GM23338 (cell line): ENCODE measurements around the gene GPT2. TPM values are rescaled to one million over a fixed set of nuclear protein-coding genes. Genes with fewer than 3 reads are reported as not detected.

Source experiments
- ATAC-seq: fragments of 200-7000 bp; cut with Tn5 transposase; 3 replicates; pipeline ENCODE4 v1.9.1; 2020
- DNase-seq: peaks from one replicate; pipeline ENCODE4 v3.0.0-alpha.2; 2015; ENCODE audit warnings: low spot score
- H2AFZ ChIP-seq: fragments of 200-600 bp; sonication (generic); 2 replicates; pipeline ENCODE4 v1.8.0; 2016; ENCODE audit warnings: antibody characterized with exemption, mild to moderate bottlenecking, moderate library complexity
- H3F3A ChIP-seq: fragments of 200-600 bp; sonication (generic); replicated peaks from 2 replicates; pipeline ENCODE4 v1.8.0; 2017; ENCODE audit warnings: antibody characterized with exemption, mixed run types, low read depth
- H3K27ac ChIP-seq: fragments of 200-600 bp; sonication (generic); 2 replicates; pipeline ENCODE4 v1.6.1; 2016; ENCODE audit warnings: low read depth
- H3K27me3 ChIP-seq: fragments of 200-600 bp; sonication (generic); 2 replicates; pipeline ENCODE4 v1.8.0; 2016; ENCODE audit warnings: mild to moderate bottlenecking, mixed run types, moderate library complexity; ENCODE audit not compliant: insufficient read depth
- H3K36me3 ChIP-seq: fragments of 200-600 bp; sonication (generic); 2 replicates; pipeline ENCODE4 v1.8.0; 2016; ENCODE audit warnings: mild to moderate bottlenecking; ENCODE audit not compliant: insufficient read depth
- H3K4me1 ChIP-seq: fragments of 200-600 bp; sonication (generic); 2 replicates; pipeline ENCODE4 v1.8.0; 2016; ENCODE audit warnings: mild to moderate bottlenecking, moderate library complexity; ENCODE audit not compliant: insufficient read depth
- H3K4me2 ChIP-seq: fragments of 200-600 bp; sonication (generic); 2 replicates; pipeline ENCODE4 v1.7.1; 2017; ENCODE audit warnings: mixed run types
- H3K4me3 ChIP-seq: fragments of 200-600 bp; sonication (generic); 2 replicates; pipeline ENCODE4 v1.6.1; 2016; ENCODE audit warnings: mixed run types
- H3K79me2 ChIP-seq: fragments of 200-600 bp; sonication (generic); replicated peaks from 2 replicates; pipeline ENCODE4 v1.8.0; 2017; ENCODE audit warnings: mild to moderate bottlenecking; ENCODE audit not compliant: insufficient read depth
- H3K9me2 ChIP-seq: fragments of 200-600 bp; sonication (generic); 2 replicates; pipeline ENCODE4 v1.8.0; 2017; ENCODE audit not compliant: insufficient read depth
- H4K20me1 ChIP-seq: fragments of 200-600 bp; sonication (generic); replicated peaks from 2 replicates; pipeline ENCODE4 v1.8.0; 2017; ENCODE audit warnings: mild to moderate bottlenecking; ENCODE audit not compliant: insufficient read depth
- H3K27ac Mint-ChIP-seq: 2 replicates; pipeline ENCODE4 v1.8.0; 2020; ENCODE audit warnings: inconsistent platforms, mild to moderate bottlenecking, moderate library complexity, mixed read lengths
- H3K27me3 Mint-ChIP-seq: 3 replicates; pipeline ENCODE4 v1.8.0; 2022; ENCODE audit warnings: low read depth, mild to moderate bottlenecking, moderate library complexity, mixed read lengths, inconsistent platforms; ENCODE audit not compliant: insufficient read depth, poor library complexity
- H3K36me3 Mint-ChIP-seq: 3 replicates; pipeline ENCODE4 v1.8.0; 2021; ENCODE audit warnings: low read depth, mild to moderate bottlenecking, inconsistent platforms, moderate library complexity, mixed read lengths
- H3K4me1 Mint-ChIP-seq: 3 replicates; pipeline ENCODE4 v1.8.0; 2020; ENCODE audit warnings: mild to moderate bottlenecking, inconsistent platforms, mixed read lengths
- H3K4me3 Mint-ChIP-seq: 3 replicates; pipeline ENCODE4 v1.8.0; 2021; ENCODE audit warnings: moderate library complexity, mild to moderate bottlenecking, inconsistent platforms, mixed read lengths
- H3K9me3 Mint-ChIP-seq: 3 replicates; pipeline ENCODE4 v1.8.0; 2020; ENCODE audit warnings: moderate library complexity, mild to moderate bottlenecking, inconsistent platforms, mixed read lengths
- EZH2 ChIP-seq: fragments of 200-600 bp; sonication (generic); IDR thresholded peaks from one replicate; pipeline ENCODE4 v1.8.0; 2017; ENCODE audit warnings: antibody characterized with exemption, mild to moderate bottlenecking, low read depth; ENCODE audit not compliant: unreplicated experiment
- NANOG ChIP-seq: IDR thresholded peaks from 2 replicates; pipeline ENCODE4 v1.6.1; 2016; ENCODE audit warnings: antibody characterized with exemption, borderline replicate concordance
- STAT1 ChIP-seq: IDR thresholded peaks from one replicate; pipeline ENCODE4 v1.6.1; 2016; ENCODE audit warnings: antibody characterized with exemption; ENCODE audit not compliant: unreplicated experiment
- ZNF331 ChIP-seq: fragments of 250-450 bp; sonication (Bioruptor Pico); IDR thresholded peaks from 2 replicates; pipeline ENCODE4 v1.5.0; 2020; ENCODE audit warnings: low read depth, mild to moderate bottlenecking, moderate library complexity
- polyA plus RNA-seq: library from polyadenylated mRNA; unstranded; fragments of >200 nt; fragmentation: Nextera tagmentation; extraction: Ambion mirVana; gene quantifications from 2 replicates; pipeline ENCODE4 v1.2.1, GENCODE V29; 2016
- total RNA-seq: library from RNA; depleted of rRNA; stranded (reverse); fragments of >200 nt; shearing (Covaris generic); gene quantifications from 2 replicates; pipeline ENCODE4 v1.2.3, GENCODE V29; 2014
- TF ChIP-seq, protein P1 (sequence below): fragments of 250-450 bp; sonication (Bioruptor Pico); IDR thresholded peaks from 2 replicates; pipeline ENCODE4 v1.5.0; 2020; ENCODE audit warnings: mild to moderate bottlenecking, moderate library complexity
- TF ChIP-seq, protein P2 (sequence below): IDR thresholded peaks from 2 replicates; pipeline ENCODE4 v1.6.1; 2016; ENCODE audit warnings: antibody characterized with exemption

Gene GPT2
- total and polyA plus RNA-seq, 2 experiments from 2014 or later = 48.5 to 81.0 TPM

DNA sequence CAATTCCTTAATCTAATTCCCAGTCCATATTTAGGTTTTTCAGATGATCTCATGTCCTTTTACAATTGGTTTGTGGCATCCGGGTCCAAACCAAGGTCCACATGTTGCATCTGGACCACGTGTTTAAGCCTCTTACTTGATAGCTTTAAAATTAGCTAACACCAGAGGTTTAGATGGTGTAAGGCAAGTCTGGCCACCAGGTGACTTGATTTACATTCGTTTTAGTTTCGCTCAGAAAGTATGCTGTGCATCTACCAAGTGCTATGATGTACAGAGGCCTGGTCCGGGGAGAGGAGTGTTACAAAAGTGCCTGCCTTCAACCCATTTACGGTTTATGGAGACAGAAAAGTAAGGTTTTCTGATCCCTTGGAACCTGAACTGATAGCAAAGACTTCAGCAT lies 90.2 kb downstream of the GPT2 start:
- Mint-ChIP-seq H3K36me3 (peaks cover 28% of the 10 kb centered on the region), H3K27ac (peak overlapping the region; percentile 97), H3K9me3 (no peaks in the 10 kb centered on the region), H3K4me1 (peaks cover 38% of the 10 kb centered on the region), H3K27me3 (peaks cover 16% of the 10 kb centered on the region), H3K4me3 (peak overlapping the region; percentile 87)
- TF ChIP-seq, protein P1, sequence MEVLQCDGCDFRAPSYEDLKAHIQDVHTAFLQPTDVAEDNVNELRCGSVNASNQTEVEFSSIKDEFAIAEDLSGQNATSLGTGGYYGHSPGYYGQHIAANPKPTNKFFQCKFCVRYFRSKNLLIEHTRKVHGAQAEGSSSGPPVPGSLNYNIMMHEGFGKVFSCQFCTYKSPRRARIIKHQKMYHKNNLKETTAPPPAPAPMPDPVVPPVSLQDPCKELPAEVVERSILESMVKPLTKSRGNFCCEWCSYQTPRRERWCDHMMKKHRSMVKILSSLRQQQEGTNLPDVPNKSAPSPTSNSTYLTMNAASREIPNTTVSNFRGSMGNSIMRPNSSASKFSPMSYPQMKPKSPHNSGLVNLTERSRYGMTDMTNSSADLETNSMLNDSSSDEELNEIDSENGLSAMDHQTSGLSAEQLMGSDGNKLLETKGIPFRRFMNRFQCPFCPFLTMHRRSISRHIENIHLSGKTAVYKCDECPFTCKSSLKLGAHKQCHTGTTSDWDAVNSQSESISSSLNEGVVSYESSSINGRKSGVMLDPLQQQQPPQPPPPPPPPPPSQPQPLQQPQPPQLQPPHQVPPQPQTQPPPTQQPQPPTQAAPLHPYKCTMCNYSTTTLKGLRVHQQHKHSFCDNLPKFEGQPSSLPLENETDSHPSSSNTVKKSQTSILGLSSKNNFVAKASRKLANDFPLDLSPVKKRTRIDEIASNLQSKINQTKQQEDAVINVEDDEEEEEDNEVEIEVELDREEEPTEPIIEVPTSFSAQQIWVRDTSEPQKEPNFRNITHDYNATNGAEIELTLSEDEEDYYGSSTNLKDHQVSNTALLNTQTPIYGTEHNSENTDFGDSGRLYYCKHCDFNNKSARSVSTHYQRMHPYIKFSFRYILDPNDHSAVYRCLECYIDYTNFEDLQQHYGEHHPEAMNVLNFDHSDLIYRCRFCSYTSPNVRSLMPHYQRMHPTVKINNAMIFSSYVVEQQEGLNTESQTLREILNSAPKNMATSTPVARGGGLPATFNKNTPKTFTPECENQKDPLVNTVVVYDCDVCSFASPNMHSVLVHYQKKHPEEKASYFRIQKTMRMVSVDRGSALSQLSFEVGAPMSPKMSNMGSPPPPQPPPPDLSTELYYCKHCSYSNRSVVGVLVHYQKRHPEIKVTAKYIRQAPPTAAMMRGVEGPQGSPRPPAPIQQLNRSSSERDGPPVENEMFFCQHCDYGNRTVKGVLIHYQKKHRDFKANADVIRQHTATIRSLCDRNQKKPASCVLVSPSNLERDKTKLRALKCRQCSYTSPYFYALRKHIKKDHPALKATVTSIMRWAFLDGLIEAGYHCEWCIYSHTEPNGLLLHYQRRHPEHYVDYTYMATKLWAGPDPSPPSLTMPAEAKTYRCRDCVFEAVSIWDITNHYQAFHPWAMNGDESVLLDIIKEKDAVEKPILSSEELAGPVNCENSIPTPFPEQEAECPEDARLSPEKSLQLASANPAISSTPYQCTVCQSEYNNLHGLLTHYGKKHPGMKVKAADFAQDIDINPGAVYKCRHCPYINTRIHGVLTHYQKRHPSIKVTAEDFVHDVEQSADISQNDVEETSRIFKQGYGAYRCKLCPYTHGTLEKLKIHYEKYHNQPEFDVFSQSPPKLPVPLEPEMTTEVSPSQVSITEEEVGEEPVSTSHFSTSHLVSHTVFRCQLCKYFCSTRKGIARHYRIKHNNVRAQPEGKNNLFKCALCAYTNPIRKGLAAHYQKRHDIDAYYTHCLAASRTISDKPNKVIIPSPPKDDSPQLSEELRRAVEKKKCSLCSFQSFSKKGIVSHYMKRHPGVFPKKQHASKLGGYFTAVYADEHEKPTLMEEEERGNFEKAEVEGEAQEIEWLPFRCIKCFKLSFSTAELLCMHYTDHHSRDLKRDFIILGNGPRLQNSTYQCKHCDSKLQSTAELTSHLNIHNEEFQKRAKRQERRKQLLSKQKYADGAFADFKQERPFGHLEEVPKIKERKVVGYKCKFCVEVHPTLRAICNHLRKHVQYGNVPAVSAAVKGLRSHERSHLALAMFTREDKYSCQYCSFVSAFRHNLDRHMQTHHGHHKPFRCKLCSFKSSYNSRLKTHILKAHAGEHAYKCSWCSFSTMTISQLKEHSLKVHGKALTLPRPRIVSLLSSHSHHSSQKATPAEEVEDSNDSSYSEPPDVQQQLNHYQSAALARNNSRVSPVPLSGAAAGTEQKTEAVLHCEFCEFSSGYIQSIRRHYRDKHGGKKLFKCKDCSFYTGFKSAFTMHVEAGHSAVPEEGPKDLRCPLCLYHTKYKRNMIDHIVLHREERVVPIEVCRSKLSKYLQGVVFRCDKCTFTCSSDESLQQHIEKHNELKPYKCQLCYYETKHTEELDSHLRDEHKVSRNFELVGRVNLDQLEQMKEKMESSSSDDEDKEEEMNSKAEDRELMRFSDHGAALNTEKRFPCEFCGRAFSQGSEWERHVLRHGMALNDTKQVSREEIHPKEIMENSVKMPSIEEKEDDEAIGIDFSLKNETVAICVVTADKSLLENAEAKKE (CRISPR knock-in tag) = no peak
- TF ChIP-seq, protein P2, sequence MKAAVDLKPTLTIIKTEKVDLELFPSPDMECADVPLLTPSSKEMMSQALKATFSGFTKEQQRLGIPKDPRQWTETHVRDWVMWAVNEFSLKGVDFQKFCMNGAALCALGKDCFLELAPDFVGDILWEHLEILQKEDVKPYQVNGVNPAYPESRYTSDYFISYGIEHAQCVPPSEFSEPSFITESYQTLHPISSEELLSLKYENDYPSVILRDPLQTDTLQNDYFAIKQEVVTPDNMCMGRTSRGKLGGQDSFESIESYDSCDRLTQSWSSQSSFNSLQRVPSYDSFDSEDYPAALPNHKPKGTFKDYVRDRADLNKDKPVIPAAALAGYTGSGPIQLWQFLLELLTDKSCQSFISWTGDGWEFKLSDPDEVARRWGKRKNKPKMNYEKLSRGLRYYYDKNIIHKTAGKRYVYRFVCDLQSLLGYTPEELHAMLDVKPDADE = no peak
- TF ChIP-seq ZNF331 (no peak), EZH2 (no peak)
- ATAC-seq (no peak), DNase-seq (peak; percentile 17)
- Histone ChIP-seq H3K27me3 (no peaks in the 10 kb centered on the region), H3F3A (0 out of 2 replicates have a peak, but pooled peaks cover 3% of the 10 kb centered on the region), H3K27ac (peak overlapping the region; percentile 92; the same call in 1 of the 2 replicates), H4K20me1 (peaks cover 7% of the 10 kb centered on the region), H3K36me3 (peaks cover 11% of the 10 kb centered on the region), H3K4me2 (peak overlapping the region; percentile 91), H3K4me3 (peak overlapping the region; percentile 64), H3K79me2 (peaks cover 37% of the 10 kb centered on the region), H3K4me1 (peaks cover 19% of the 10 kb centered on the region; the same call in 1 of the 2 replicates), H3K9me2 (no peaks in the 10 kb centered on the region), H2AFZ (no peak overlapping the region)

DNA sequence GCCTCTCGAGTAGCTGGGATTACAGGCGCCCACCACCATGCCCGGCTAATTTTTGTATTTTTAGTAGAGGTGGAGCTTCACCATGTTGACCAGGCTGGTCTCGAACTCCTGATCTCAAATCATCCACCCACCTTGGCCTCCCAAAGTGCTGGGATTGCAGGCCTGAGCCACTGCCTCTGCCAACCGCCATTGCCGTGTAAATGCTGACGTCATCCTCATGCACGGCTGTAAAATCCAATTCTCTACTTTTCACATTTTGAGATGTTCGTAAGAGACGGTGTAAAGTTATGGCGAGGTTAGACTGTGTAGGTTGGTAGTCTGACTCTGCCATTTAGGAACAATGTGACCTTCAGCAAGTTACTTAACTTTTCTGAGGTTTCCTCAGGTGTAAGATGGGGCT lies 91.0 kb downstream of the GPT2 start:
- ATAC-seq (no peak), DNase-seq (no peak)
- Histone ChIP-seq H4K20me1 (peaks cover 7% of the 10 kb centered on the region; the same call in 1 of the 2 replicates), H3K27me3 (no peaks in the 10 kb centered on the region), H3K4me1 (peaks cover 19% of the 10 kb centered on the region; the same call in 1 of the 2 replicates), H3K9me2 (no peaks in the 10 kb centered on the region), H3K4me2 (no peak overlapping the region), H2AFZ (no peak overlapping the region), H3K36me3 (peaks cover 10% of the 10 kb centered on the region; the same call in 1 of the 2 replicates), H3K4me3 (no peak overlapping the region), H3F3A (0 out of 2 replicates have a peak, but pooled peaks cover 3% of the 10 kb centered on the region), H3K27ac (peak overlapping the region; percentile 35; the same call in 1 of the 2 replicates), H3K79me2 (peaks cover 29% of the 10 kb centered on the region)
- H3K4me3 Mint-ChIP-seq = no peak overlapping the region; the same call in 2 of the 3 replicates
- peaks cover 15% of the 10 kb centered on the region for H3K27me3 Mint-ChIP-seq
- peaks cover 24% of the 10 kb centered on the region for H3K36me3 Mint-ChIP-seq
- H3K27ac Mint-ChIP-seq = peak overlapping the region; percentile 48; the same call in 1 of the 2 replicates
- peaks cover 34% of the 10 kb centered on the region for H3K4me1 Mint-ChIP-seq
- H3K9me3 Mint-ChIP-seq = no peaks in the 10 kb centered on the region
- no peak for TF ChIP-seq NANOG
- no peak for TF ChIP-seq STAT1
